ENCODE data around the gene RANBP9. TPM values are rescaled to one million over a fixed set of nuclear protein-coding genes. Genes with fewer than 3 reads are reported as not detected.

The RANBP9 gene
- polyA plus RNA-seq, 3 donors, result 1.8 to 26.1 (median 2.0) TPM

DNA sequence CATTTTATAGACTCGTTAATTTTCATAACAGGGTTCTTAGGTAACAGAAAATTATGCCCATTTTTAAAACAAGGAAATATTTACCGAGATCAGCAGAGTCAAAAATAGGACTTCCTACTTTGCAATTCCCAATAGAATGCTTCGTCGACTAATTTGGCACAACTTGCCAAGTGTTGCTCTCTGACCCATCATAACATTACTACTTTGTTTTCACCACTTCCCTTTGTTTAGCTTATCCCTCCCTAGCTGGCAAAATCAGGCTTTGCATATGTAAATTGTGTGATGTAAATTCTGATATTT lies 914 bp upstream of the RANBP9 start:
- H3K27ac Mint-ChIP-seq, result peak overlapping the region; percentile 90 to 96 (median 94)
- no peaks in the 10 kb centered on the region for H3K27me3 ChIP-seq (ENCODE audit: control insufficient read depth in 2 of 2, insufficient read depth in 2 of 2, low read length in 2 of 2)
- H3K36me3 ChIP-seq (replicated peaks in 1 of 2; ENCODE audit: control insufficient read depth in 1 of 2, insufficient read depth in 2 of 2, low read length in 2 of 2), result no peaks in the 10 kb centered on the region
- H3K4me1 Mint-ChIP-seq, result peaks cover 52% of the 10 kb centered on the region
- peaks cover 0 to 2% (median 0%) of the 10 kb centered on the region in 3 donors for H3K27me3 Mint-ChIP-seq (ENCODE audit: low read depth in 3 of 3)
- peaks cover 33% of the 10 kb centered on the region for H4K20me1 ChIP-seq (ENCODE audit: insufficient read depth, low read length)
- peak overlapping the region; percentile 83 for H3K9ac ChIP-seq (ENCODE audit: insufficient read depth, low read length, poor library complexity, severe bottlenecking)
- H3K4me1 ChIP-seq (ENCODE audit: control insufficient read depth in 1 of 2, insufficient read depth in 2 of 2, low read length in 2 of 2), result peaks cover 39 to 54% of the 10 kb centered on the region in 2 donors
- intact Hi-C loops (cut with micrococcal nuclease), result loop anchor here (5.0 to 10.0 kb wide), 3 partner anchors 48 to 298 kb away; partner anchors contain the start of gene NOL7 (in 1 of the 2)
- peaks cover 35% of the 10 kb centered on the region for H3K79me2 ChIP-seq (ENCODE audit: insufficient read depth, low read length)
- H3K27ac ChIP-seq (ENCODE audit: low read depth in 1 of 2, low read length in 2 of 2), result peak overlapping the region; percentile 86 to 92
- no peaks in the 10 kb centered on the region for H3K36me3 Mint-ChIP-seq
- no CpG with 5 or more reads among the region's 4 CpGs for WGBS (ENCODE audit: insufficient coverage)
- H3K9me3 ChIP-seq (replicated peaks in 1 of 2; ENCODE audit: control insufficient read depth in 1 of 2, insufficient read depth in 1 of 2, low read length in 2 of 2), result peaks cover 7% of the 10 kb centered on the region in 2 donors
- DNase-seq, result peak in 2 of 3 donors; percentile 53 to 55
- peak overlapping the region; percentile 96 for H3K4me2 ChIP-seq (replicated peaks; ENCODE audit: extremely low read depth, low read length, poor library complexity, severe bottlenecking)
- peaks cover 5 to 12% (median 7%) of the 10 kb centered on the region in 7 donors for H3K9me3 Mint-ChIP-seq
- peak overlapping the region; percentile 95 for H2AFZ ChIP-seq (ENCODE audit: insufficient read depth, low read depth, low read length, poor library complexity, severe bottlenecking)
- TF ChIP-seq, protein P1, sequence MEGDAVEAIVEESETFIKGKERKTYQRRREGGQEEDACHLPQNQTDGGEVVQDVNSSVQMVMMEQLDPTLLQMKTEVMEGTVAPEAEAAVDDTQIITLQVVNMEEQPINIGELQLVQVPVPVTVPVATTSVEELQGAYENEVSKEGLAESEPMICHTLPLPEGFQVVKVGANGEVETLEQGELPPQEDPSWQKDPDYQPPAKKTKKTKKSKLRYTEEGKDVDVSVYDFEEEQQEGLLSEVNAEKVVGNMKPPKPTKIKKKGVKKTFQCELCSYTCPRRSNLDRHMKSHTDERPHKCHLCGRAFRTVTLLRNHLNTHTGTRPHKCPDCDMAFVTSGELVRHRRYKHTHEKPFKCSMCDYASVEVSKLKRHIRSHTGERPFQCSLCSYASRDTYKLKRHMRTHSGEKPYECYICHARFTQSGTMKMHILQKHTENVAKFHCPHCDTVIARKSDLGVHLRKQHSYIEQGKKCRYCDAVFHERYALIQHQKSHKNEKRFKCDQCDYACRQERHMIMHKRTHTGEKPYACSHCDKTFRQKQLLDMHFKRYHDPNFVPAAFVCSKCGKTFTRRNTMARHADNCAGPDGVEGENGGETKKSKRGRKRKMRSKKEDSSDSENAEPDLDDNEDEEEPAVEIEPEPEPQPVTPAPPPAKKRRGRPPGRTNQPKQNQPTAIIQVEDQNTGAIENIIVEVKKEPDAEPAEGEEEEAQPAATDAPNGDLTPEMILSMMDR (IDR thresholded peaks at IDR 0.05), result no peak
- peak overlapping the region; percentile 85 to 92 for H3K4me3 Mint-ChIP-seq
- H3K4me3 ChIP-seq (replicated peaks in 1 of 3; ENCODE audit: low read depth in 2 of 3, low read length in 3 of 3), result peak overlapping the region; percentile 67 to 95 (median 85)

- intact Hi-C loops (cut with micrococcal nuclease), result loop anchor here (5.0 to 10.0 kb wide), 3 partner anchors 47 to 297 kb away; partner anchors contain the start of gene NOL7 (in 1 of the 2)
- no peaks in the 10 kb centered on the region for H3K36me3 ChIP-seq (replicated peaks in 1 of 2; ENCODE audit: control insufficient read depth in 1 of 2, insufficient read depth in 2 of 2, low read length in 2 of 2)
- peak overlapping the region; percentile 58 for H2AFZ ChIP-seq (ENCODE audit: insufficient read depth, low read depth, low read length, poor library complexity, severe bottlenecking)
- TF ChIP-seq, protein P1 (IDR thresholded peaks at IDR 0.05), result no peak
- peaks cover 0 to 3% (median under 1%) of the 10 kb centered on the region in 7 donors for H3K9me3 Mint-ChIP-seq
- H3K27ac ChIP-seq (ENCODE audit: low read depth in 1 of 2, low read length in 2 of 2), result peak overlapping the region; percentile 18 to 63
- peaks cover 0 to 3% of the 10 kb centered on the region in 2 donors for H3K36me3 Mint-ChIP-seq
- peak overlapping the region; percentile 30 to 51 for H3K4me3 Mint-ChIP-seq
- peak overlapping the region in 6 of 7 donors; percentile 46 to 90 (median 62) for H3K27ac Mint-ChIP-seq
- H3K9ac ChIP-seq (ENCODE audit: insufficient read depth, low read length, poor library complexity, severe bottlenecking), result peak overlapping the region; percentile 83
- no peaks in the 10 kb centered on the region for H3K9me3 ChIP-seq (replicated peaks in 1 of 2; ENCODE audit: control insufficient read depth in 1 of 2, insufficient read depth in 1 of 2, low read length in 2 of 2)
- peaks cover 39 to 54% of the 10 kb centered on the region in 2 donors for H3K4me1 ChIP-seq (ENCODE audit: control insufficient read depth in 1 of 2, insufficient read depth in 2 of 2, low read length in 2 of 2)
- WGBS (ENCODE audit: insufficient coverage), result under 1% methylated on average over 61 of the region's 62 CpGs
- peak overlapping the region; percentile 52 for H3K4me2 ChIP-seq (replicated peaks; ENCODE audit: extremely low read depth, low read length, poor library complexity, severe bottlenecking)
- H3K79me2 ChIP-seq (ENCODE audit: insufficient read depth, low read length), result peaks cover 47% of the 10 kb centered on the region
- DNase-seq, result peak; percentile 51 to 66 (median 62)
- peaks cover 41% of the 10 kb centered on the region for H4K20me1 ChIP-seq (ENCODE audit: insufficient read depth, low read length)
- H3K4me3 ChIP-seq (replicated peaks in 1 of 3; ENCODE audit: low read depth in 2 of 3, low read length in 3 of 3), result peak overlapping the region in 2 of 3 experiments; percentile 54 to 95
- peaks cover 56% of the 10 kb centered on the region for H3K4me1 Mint-ChIP-seq
- H3K27me3 ChIP-seq (ENCODE audit: control insufficient read depth in 2 of 2, insufficient read depth in 2 of 2, low read length in 2 of 2), result no peaks in the 10 kb centered on the region
- peaks cover 0 to 2% (median 0%) of the 10 kb centered on the region in 3 donors for H3K27me3 Mint-ChIP-seq (ENCODE audit: low read depth in 3 of 3)
These were observed 307 bp downstream of the RANBP9 start for GRCh38 chr6:13711324-13711732.

All from CD14-positive monocyte (primary cell).